IMR-90 (cell line): ENCODE measurements around the gene CATSPER4. TPM values are rescaled to one million over a fixed set of nuclear protein-coding genes. Genes with fewer than 3 reads are reported as not detected.

Experiments
- ATAC-seq: fragments of 200-7000 bp; cut with Tn5 transposase; 2 replicates; pipeline ENCODE4 v1.9.1; 2020; ENCODE audit warnings: low read depth, mild to moderate bottlenecking, moderate library complexity
- BruUV-seq: library from RNA; stranded (reverse); fragments of 400-500 nt; replicated peaks from 2 replicates; lab custom pipeline; 2021; lab: Mats Ljungman, UMichigan
- CTCF ChIA-PET: fragments of 300-600 bp; formaldehyde crosslinking; extraction: SDS; loops from one replicate; lab custom pipeline; 2021; ENCODE audit warnings: antibody characterized with exemption; lab: Yijun Ruan, JAX
- POLR2A ChIA-PET: fragments of 300-600 bp; sonication (Branson Sonifier 250); formaldehyde crosslinking; loops from one replicate; lab custom pipeline; 2022; ENCODE audit warnings: antibody characterized with exemption; ENCODE audit not compliant: unreplicated experiment; lab: Charles Lee
- DNase-seq: peaks from one replicate; pipeline ENCODE4 v3.0.0; 2013
- H2AFZ ChIP-seq: replicated peaks from 2 replicates; pipeline ENCODE3; 2013; ENCODE audit warnings: low read length, mild to moderate bottlenecking; ENCODE audit not compliant: poor library complexity
- H2AK5ac ChIP-seq: 2 replicates; pipeline ENCODE4 v1.6.1; 2013; ENCODE audit warnings: low read depth, low read length, inconsistent platforms
- H2AK9ac ChIP-seq: replicated peaks from 2 replicates; pipeline ENCODE3; 2013; ENCODE audit warnings: mild to moderate bottlenecking, low read depth, low read length, moderate library complexity; ENCODE audit not compliant: poor library complexity
- H2BK120ac ChIP-seq: 2 replicates; pipeline ENCODE4 v1.6.1; 2013; ENCODE audit warnings: low read depth, low read length, inconsistent platforms
- H2BK15ac ChIP-seq: 3 replicates; pipeline ENCODE4 v1.6.1; 2013; ENCODE audit warnings: low read depth, low read length, inconsistent platforms
- H2BK20ac ChIP-seq: 2 replicates; pipeline ENCODE4 v1.6.1; 2013; ENCODE audit warnings: low read depth, mild to moderate bottlenecking, inconsistent platforms, low read length, moderate library complexity
- H2BK5ac ChIP-seq: 2 replicates; pipeline ENCODE4 v1.6.1; 2013; ENCODE audit warnings: mild to moderate bottlenecking, low read depth, low read length, inconsistent platforms; ENCODE audit not compliant: poor library complexity, severe bottlenecking
- H3K14ac ChIP-seq: replicated peaks from 2 replicates; pipeline ENCODE4 v1.6.1; 2013; ENCODE audit warnings: low read depth, low read length, inconsistent platforms
- H3K18ac ChIP-seq: 2 replicates; pipeline ENCODE4 v1.6.1; 2013; ENCODE audit warnings: low read depth, low read length, control low read depth
- H3K23ac ChIP-seq: 2 replicates; pipeline ENCODE4 v1.6.1; 2013; ENCODE audit warnings: low read depth, low read length, inconsistent platforms
- H3K27ac ChIP-seq: 2 replicates; pipeline ENCODE4 v1.5.1; 2013; ENCODE audit warnings: mild to moderate bottlenecking, control low read depth, low read length; ENCODE audit not compliant: insufficient read depth
- H3K27me3 ChIP-seq: 2 replicates; pipeline ENCODE4 v1.6.1; 2013; ENCODE audit warnings: low read length; ENCODE audit not compliant: control insufficient read depth, insufficient read depth
- H3K36me3 ChIP-seq: 2 replicates; pipeline ENCODE4 v1.6.1; 2013; ENCODE audit warnings: low read length, mixed read lengths; ENCODE audit not compliant: control insufficient read depth, insufficient read depth
- H3K4ac ChIP-seq: 2 replicates; pipeline ENCODE4 v1.6.1; 2013; ENCODE audit warnings: low read depth, low read length, inconsistent platforms
- H3K4me1 ChIP-seq: 2 replicates; pipeline ENCODE4 v1.6.1; 2013; ENCODE audit warnings: low read length, mixed read lengths; ENCODE audit not compliant: control insufficient read depth, insufficient read depth
- H3K4me2 ChIP-seq: 2 replicates; pipeline ENCODE4 v1.6.1; 2013; ENCODE audit warnings: low read depth, mild to moderate bottlenecking, control low read depth, low read length, moderate library complexity
- H3K4me3 ChIP-seq: 2 replicates; pipeline ENCODE4 v1.5.1; 2013; ENCODE audit warnings: low read depth, mild to moderate bottlenecking, control low read depth, low read length, moderate library complexity; ENCODE audit not compliant: insufficient read depth
- H3K56ac ChIP-seq: 2 replicates; pipeline ENCODE4 v1.6.1; 2013; ENCODE audit warnings: low read length, inconsistent platforms; ENCODE audit not compliant: insufficient read depth; ENCODE audit errors: extremely low read depth
- H3K79me1 ChIP-seq, 2 experiments: 2 replicates each; pipeline ENCODE4 v1.6.1; 2013; ENCODE audit warnings: low read length in 2 of 2, inconsistent platforms in 1 of 2, low read depth in 1 of 2
- H3K9ac ChIP-seq: 2 replicates; pipeline ENCODE4 v1.6.1; 2013; ENCODE audit warnings: low read depth, low read length, control low read depth
- H3K9me1 ChIP-seq: 2 replicates; pipeline ENCODE4 v1.6.1; 2013; ENCODE audit warnings: low read length, inconsistent platforms; ENCODE audit not compliant: insufficient read depth
- H3K9me3 ChIP-seq: 2 replicates; pipeline ENCODE4 v1.6.1; 2013; ENCODE audit warnings: low read length; ENCODE audit not compliant: control insufficient read depth, insufficient read depth
- H4K20me1 ChIP-seq: 2 replicates; pipeline ENCODE4 v1.6.1; 2013; ENCODE audit warnings: low read length, inconsistent platforms; ENCODE audit not compliant: insufficient read depth
- H4K5ac ChIP-seq: 2 replicates; pipeline ENCODE4 v1.6.1; 2013; ENCODE audit warnings: mild to moderate bottlenecking, low read depth, low read length, control low read depth
- H4K8ac ChIP-seq, 2 experiments: 2 replicates each; pipeline ENCODE4 v1.6.1; 2013; ENCODE audit warnings: low read depth in 2 of 2, low read length in 2 of 2, control low read depth in 1 of 2, inconsistent platforms in 1 of 2
- H4K91ac ChIP-seq: 2 replicates; pipeline ENCODE4 v1.6.1; 2013; ENCODE audit warnings: low read depth, low read length, inconsistent platforms; ENCODE audit not compliant: insufficient read depth
- BHLHE40 ChIP-seq: fragments of 150-350 bp; IDR thresholded peaks from 2 replicates; pipeline ENCODE4 v1.6.1; 2016; ENCODE audit warnings: mild to moderate bottlenecking, low read depth, low read length
- CEBPB ChIP-seq: IDR thresholded peaks from 2 replicates; pipeline ENCODE4 v1.6.1; 2012; ENCODE audit warnings: low read depth, low read length, improper control_type of control experiment
- CHD1 ChIP-seq: IDR thresholded peaks from 2 replicates; pipeline ENCODE4 v1.6.1; 2012; ENCODE audit warnings: low read depth, low read length, improper control_type of control experiment
- CTCF ChIP-seq: conservative IDR thresholded peaks from 2 replicates; pipeline ENCODE4 v1.5.1; 2012; ENCODE audit warnings: mild to moderate bottlenecking, low read depth, low read length, improper control_type of control experiment
- ELK1 ChIP-seq: fragments of 150-350 bp; IDR thresholded peaks from 2 replicates; pipeline ENCODE4 v1.6.1; 2016; ENCODE audit warnings: low read depth, mild to moderate bottlenecking, low read length, moderate library complexity, borderline replicate concordance
- FOS ChIP-seq: fragments of 150-350 bp; IDR thresholded peaks from 2 replicates; pipeline ENCODE4 v1.6.1; 2016; ENCODE audit warnings: low read depth, low read length
- MAFK ChIP-seq: IDR thresholded peaks from 2 replicates; pipeline ENCODE4 v1.6.1; 2012; ENCODE audit warnings: low read depth, low read length, improper control_type of control experiment
- MAZ ChIP-seq: IDR thresholded peaks from 2 replicates; pipeline ENCODE4 v1.6.1; 2012; ENCODE audit warnings: low read depth, mild to moderate bottlenecking, low read length, improper control_type of control experiment, moderate library complexity, borderline replicate concordance
- NFE2L2 ChIP-seq: fragments of 150-350 bp; IDR thresholded peaks from 2 replicates; pipeline ENCODE4 v1.6.1; 2016; ENCODE audit warnings: low read depth, mild to moderate bottlenecking, low read length
- POLR2A ChIP-seq: IDR thresholded peaks from 2 replicates; pipeline ENCODE4 v1.6.1; 2012; ENCODE audit warnings: mild to moderate bottlenecking, low read depth, low read length
- RAD21 ChIP-seq: IDR thresholded peaks from 2 replicates; pipeline ENCODE4 v1.6.1; 2012; ENCODE audit warnings: low read length, improper control_type of control experiment
- RFX5 ChIP-seq: IDR thresholded peaks from 2 replicates; pipeline ENCODE4 v1.8.0; 2012; ENCODE audit warnings: low read depth, mild to moderate bottlenecking, low read length, moderate library complexity
- SMC3 ChIP-seq: fragments of 150-350 bp; IDR thresholded peaks from 2 replicates; pipeline ENCODE4 v1.6.1; 2016; ENCODE audit warnings: low read depth, mild to moderate bottlenecking, antibody characterized with exemption, low read length, moderate library complexity
- WGBS, 2 experiments: methylation state at CpG; one replicate each; pipeline versions ENCODE4 v1.1.5 to v1.1.7; 2013; ENCODE audit warnings: missing lambda C conversion rate in 2 of 2; ENCODE audit not compliant: insufficient read length in 1 of 2; ENCODE audit errors: extremely low coverage in 2 of 2; 5-methylcytosine and 5-hydroxymethylcytosine counted together
- dilution Hi-C: fragments of 300-500 bp; cut with HindIII; formaldehyde crosslinking; loops from one replicate; pipeline ENCODE4 v1.14.3; 2018; ENCODE audit warnings: low sequenced_read_pairs; ENCODE audit not compliant: unreplicated experiment
- in situ Hi-C: fragments of 300-500 bp; cut with MboI; formaldehyde crosslinking; loops from 3 replicates; pipeline ENCODE4 v1.14.3; 2019; ENCODE audit warnings: low sequenced_read_pairs, inconsistent platforms, mixed read lengths
- intact Hi-C: fragments of 100-400 bp; cut with micrococcal nuclease; formaldehyde crosslinking; loops from 2 replicates; pipeline ENCODE4 v1.10.0; 2022
- polyA plus RNA-seq, 3 experiments: library from polyadenylated mRNA; depleted of rRNA; stranded (reverse); fragments of >200 nt; gene quantifications; 2 replicates each; pipeline ENCODE4 v1.2.3, GENCODE V29; 2012; ENCODE audit warnings: low replicate concordance in 1 of 3
- total RNA-seq: library from RNA; depleted of rRNA; stranded (reverse); fragments of >200 nt; gene quantifications from 2 replicates; pipeline ENCODE4 v1.2.3, GENCODE V29; 2012

The CATSPER4 gene
- total and polyA plus RNA-seq, 2 of the 4 experiments (the other 2 are of a cell fraction): not detected

DNA sequence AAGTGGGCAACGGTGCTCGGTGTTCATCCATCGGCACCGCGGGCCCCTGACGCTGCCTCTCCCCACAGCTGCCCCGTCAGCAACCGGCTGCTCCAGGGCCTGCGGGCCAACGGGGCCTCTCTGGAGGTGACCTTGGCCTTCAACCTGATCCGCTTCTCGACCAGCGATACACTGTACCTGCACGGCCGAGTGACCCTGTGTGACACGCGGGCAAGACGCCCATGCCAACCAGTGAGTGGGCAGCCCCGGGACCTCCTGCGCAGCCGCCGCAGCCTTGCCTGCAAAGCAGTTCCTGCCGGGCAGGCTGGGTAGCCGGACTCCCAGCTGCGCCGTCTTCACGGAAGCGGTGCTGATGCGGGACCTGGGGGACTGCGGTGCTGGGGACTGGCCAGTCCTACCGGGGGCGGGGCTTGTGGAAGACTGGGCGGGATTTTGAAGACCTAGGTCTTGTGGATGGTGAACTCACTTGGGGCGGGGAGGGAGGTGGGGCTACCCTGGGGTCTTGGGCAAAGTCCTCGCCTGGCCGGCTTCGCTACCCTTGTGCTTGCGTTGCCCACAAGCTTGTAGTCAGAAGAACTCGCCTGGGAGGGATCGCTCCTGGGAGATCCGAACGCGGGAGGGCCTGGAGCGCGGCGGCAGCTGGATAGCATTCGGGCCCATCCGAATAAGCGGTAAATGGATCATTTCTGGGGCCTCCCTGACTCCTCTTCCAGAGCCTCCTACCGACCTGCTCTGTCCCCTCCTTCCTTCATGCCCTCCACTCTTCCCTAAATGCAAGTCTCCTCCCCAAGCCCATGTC is 34.8 kb downstream of the CATSPER4 start:
- ATAC-seq (peak; percentile 89), DNase-seq (no peak)
- Histone ChIP-seq H3K27ac (no peak overlapping the region), H2BK20ac (no peak overlapping the region), H2BK120ac (no peak overlapping the region), H2AK5ac (no peak overlapping the region), H3K56ac (no peak overlapping the region), H3K4ac (no peak overlapping the region), H3K4me3 (peak overlapping the region; percentile 36), H3K9me3 (no peaks in the 10 kb centered on the region), H3K4me1 (no peaks in the 10 kb centered on the region), H3K36me3 (no peaks in the 10 kb centered on the region), H2BK5ac (no peak overlapping the region), H3K27me3 (peaks cover 49% of the 10 kb centered on the region), H3K79me1 (no peaks in the 10 kb centered on the region), H3K14ac (no peak overlapping the region), H2AK9ac (no peak overlapping the region), H4K91ac (no peak overlapping the region), H4K20me1 (no peaks in the 10 kb centered on the region), H3K23ac (0 out of 2 replicates have a peak overlapping the region, but pooled peaks have one; percentile 45), H4K8ac (peak overlapping the region in 1 of 2 experiments; percentile 40; a peak in 1 of 4 replicates), H2BK15ac (no peak overlapping the region), H4K5ac (no peak overlapping the region), H2AFZ (peak overlapping the region; percentile 56), H3K9me1 (no peaks in the 10 kb centered on the region; the same call in 1 of the 2 replicates), H3K4me2 (peak overlapping the region; percentile 80), H3K18ac (no peak overlapping the region), H3K9ac (no peak overlapping the region)
- dilution Hi-C loops (no loop called here), in situ Hi-C loops (no loop called here), intact Hi-C loops (no loop called here)
- WGBS, 2 experiments: 11% methylated on average over 20 of the region's 50 CpGs; no CpG with 5 or more reads in 1 of the 2 experiments
- ChIA-PET CTCF (no interaction called here), POLR2A (no interaction called here)
- TF ChIP-seq RAD21 (no peak), NFE2L2 (no peak), MAZ (no peak), CTCF (no peak), ELK1 (no peak), FOS (no peak), SMC3 (no peak), BHLHE40 (no peak), RFX5 (no peak), CHD1 (no peak), MAFK (no peak), CEBPB (no peak), POLR2A (no peak)
- no TSS peak for BruUV-seq
